ENCODE data around the gene CUBN. TPM values are rescaled to one million over a fixed set of nuclear protein-coding genes. Genes with fewer than 3 reads are reported as not detected.

The CUBN gene
- polyA plus RNA-seq, 2 of the 4 experiments (the other 2 are of a cell fraction) = 0.08 to 0.28 TPM

- DNase-seq (ENCODE audit: low read depth in 1 of 2, low spot score in 1 of 2) = no peak
- H3K4me2 ChIP-seq = peak overlapping the region; percentile 57
- POLR2A ChIA-PET = interaction anchor here (0.6 to 0.8 kb wide), 2 partner anchors 233 to 261 kb away, joined by 3 to 5 read pairs; partner anchors contain the start of gene VIM
- H3K9me3 ChIP-seq = no peaks in the 10 kb centered on the region
- H3K27ac ChIP-seq = peak overlapping the region in 1 of 2 experiments; percentile 71; a peak in 4 of 6 replicates
- H3K4me1 ChIP-seq = peaks cover 30% of the 10 kb centered on the region
- no peak for FAIRE-seq
- peak in 1 of 2 experiments; percentile 16; a peak in 2 of 6 replicates for ATAC-seq
- TF ChIP-seq HEYL (CRISPR knock-in tag; IDR thresholded peaks at IDR 0.05) (no peak), CBX8 (IDR thresholded peaks at IDR 0.05) (no peak)
- CTCF ChIA-PET = interaction anchor here (1.0 to 1.1 kb wide), 2 partner anchors 8 to 30 kb away, joined by 3 read pairs; no protein-coding TSS in a partner anchor
- WGBS (ENCODE audit: missing lambda C conversion rate) = 44% methylated on average over 3 of the region's 3 CpGs
- no peak overlapping the region for H3K4me3 ChIP-seq
Measured at GRCh38 chr10:16967866-16968415, 161.7 kb downstream of the CUBN start.

- peak overlapping the region in 1 of 2 experiments; percentile 73; a peak in 4 of 6 replicates for H3K27ac ChIP-seq
- no peak for DNase-seq (ENCODE audit: low read depth in 1 of 2, low spot score in 1 of 2)
- FAIRE-seq = no peak
- no peaks in the 10 kb centered on the region for H3K9me3 ChIP-seq
- TF ChIP-seq CHD4 (IDR thresholded peaks at IDR 0.05; ENCODE audit: borderline replicate concordance) = no peak
- TF ChIP-seq SMC3 (IDR thresholded peaks at IDR 0.05) = no peak
- TF ChIP-seq CBX8 (IDR thresholded peaks at IDR 0.05) = no peak
- TF ChIP-seq E2F6 (IDR thresholded peaks at IDR 0.05; ENCODE audit: borderline replicate concordance, low read depth) = no peak
- no peak for TF ChIP-seq KDM1A (IDR thresholded peaks at IDR 0.05; ENCODE audit: low read depth)
- no peak for TF ChIP-seq ESRRA (IDR thresholded peaks at IDR 0.05; ENCODE audit: borderline replicate concordance, low read length)
- no peak for TF ChIP-seq JUNB (IDR thresholded peaks at IDR 0.05)
- no peak for TF ChIP-seq TP53 (CRISPR knock-in tag; IDR thresholded peaks at IDR 0.05)
- no peak for TF ChIP-seq HOXB5 (CRISPR knock-in tag; IDR thresholded peaks at IDR 0.05)
- no peak for TF ChIP-seq BCL3 (IDR thresholded peaks at IDR 0.05)
- no peak for TF ChIP-seq REST (IDR thresholded peaks at IDR 0.05)
- no peak for TF ChIP-seq NR3C1 (IDR thresholded peaks at IDR 0.05)
- TF ChIP-seq PBX3 (IDR thresholded peaks at IDR 0.05) = no peak
- TF ChIP-seq GATA3 (IDR thresholded peaks at IDR 0.05; ENCODE audit: borderline replicate concordance) = no peak
- no peak for TF ChIP-seq BHLHE40 (IDR thresholded peaks at IDR 0.05; ENCODE audit: low read depth, low read length)
- TF ChIP-seq RFX5 (IDR thresholded peaks at IDR 0.05) = no peak
- no peak for TF ChIP-seq NPAS2 (CRISPR knock-in tag; IDR thresholded peaks at IDR 0.05; ENCODE audit: borderline replicate concordance)
- TF ChIP-seq CBX2 (IDR thresholded peaks at IDR 0.05; ENCODE audit: borderline replicate concordance, low read depth) = no peak
- TF ChIP-seq RNF2 (IDR thresholded peaks at IDR 0.05; ENCODE audit: borderline replicate concordance, low read depth) = no peak
- ChIA-PET CTCF (interaction anchor here (0.5 to 1.1 kb wide), 2 partner anchors 148 to 233 kb away, joined by 3 to 4 read pairs; no protein-coding TSS in a partner anchor), POLR2A (interaction anchor here (0.6 to 0.8 kb wide), 2 partner anchors 234 to 261 kb away, joined by 3 to 5 read pairs; partner anchors contain the start of gene VIM)
- H3K4me2 ChIP-seq = peak overlapping the region; percentile 57; the same call in 2 of the 3 replicates
- ATAC-seq = no peak
- WGBS (ENCODE audit: missing lambda C conversion rate) = 74% methylated on average over 11 of the region's 11 CpGs
- no peak overlapping the region for H3K4me3 ChIP-seq
- H3K4me1 ChIP-seq = peaks cover 30% of the 10 kb centered on the region
Measured at GRCh38 chr10:16966991-16967865, 162.4 kb downstream of the CUBN start.
